PC-3 (cell line): ENCODE data around the gene DPH2. TPM values are rescaled to one million over a fixed set of nuclear protein-coding genes. Genes with fewer than 3 reads are reported as not detected.

ENCODE experiments used
- ATAC-seq: fragments of 200-7000 bp; cut with Tn5 transposase; 2 replicates; pipeline ENCODE4 v1.9.1; 2020; ENCODE audit warnings: mild to moderate bottlenecking, moderate library complexity
- BruUV-seq: library from RNA; stranded (reverse); fragments of 400-500 nt; replicated peaks from 2 replicates; lab custom pipeline; 2021; lab: Mats Ljungman, UMichigan
- CTCF ChIA-PET: fragments of 300-600 bp; sonication (Branson Sonifier 250); formaldehyde crosslinking; loops from one replicate; lab custom pipeline; 2022; ENCODE audit warnings: antibody characterized with exemption; lab: Charles Lee
- POLR2A ChIA-PET: fragments of 300-600 bp; sonication (Branson Sonifier 250); formaldehyde crosslinking; loops from one replicate; lab custom pipeline; 2022; ENCODE audit warnings: antibody characterized with exemption; ENCODE audit not compliant: unreplicated experiment; lab: Charles Lee
- DNase-seq: peaks from one replicate; pipeline ENCODE4 v3.0.0-alpha.2; 2015
- H2AFZ ChIP-seq: fragments of 300-600 bp; sonication (generic); 2 replicates; pipeline ENCODE4 v1.6.0; 2016; ENCODE audit warnings: antibody characterized with exemption, low read length
- H3F3A ChIP-seq: fragments of 300-600 bp; sonication (generic); one replicate; pipeline ENCODE4 v1.6.0; 2017; ENCODE audit warnings: antibody characterized with exemption, low read length, control low read depth, mild to moderate bottlenecking; ENCODE audit not compliant: unreplicated experiment
- H3K27ac ChIP-seq: fragments of 300-600 bp; sonication (generic); 2 replicates; pipeline ENCODE4 v1.5.1; 2016; ENCODE audit warnings: mild to moderate bottlenecking, low read length
- H3K27me3 ChIP-seq: fragments of 300-600 bp; sonication (generic); 2 replicates; pipeline ENCODE4 v1.6.1; 2016; ENCODE audit warnings: low read length, mixed read lengths
- H3K36me3 ChIP-seq: fragments of 300-600 bp; sonication (generic); 2 replicates; pipeline ENCODE4 v1.6.1; 2016; ENCODE audit warnings: low read depth, mixed run types, low read length, mixed read lengths
- H3K4me1 ChIP-seq: fragments of 300-600 bp; sonication (generic); 2 replicates; pipeline ENCODE4 v1.5.1; 2016; ENCODE audit warnings: low read length; ENCODE audit not compliant: insufficient read depth
- H3K4me2 ChIP-seq: fragments of 300-600 bp; sonication (generic); 2 replicates; pipeline ENCODE4 v1.6.0; 2016; ENCODE audit warnings: low read length
- H3K4me3 ChIP-seq: fragments of 300-600 bp; sonication (generic); 2 replicates; pipeline ENCODE4 v1.5.1; 2016; ENCODE audit warnings: mild to moderate bottlenecking, low read length, mixed read lengths
- H3K79me2 ChIP-seq: fragments of 300-600 bp; sonication (generic); 2 replicates; pipeline ENCODE4 v1.6.1; 2017; ENCODE audit warnings: low read length, mixed read lengths
- H3K9ac ChIP-seq: fragments of 300-600 bp; sonication (generic); 2 replicates; pipeline ENCODE4 v1.6.0; 2016; ENCODE audit warnings: mild to moderate bottlenecking, low read length
- H3K9me2 ChIP-seq: fragments of 300-600 bp; sonication (generic); replicated peaks from 2 replicates; pipeline ENCODE4 v1.6.1; 2016; ENCODE audit warnings: mixed run types, low read length, mixed read lengths
- H3K9me3 ChIP-seq: fragments of 300-600 bp; sonication (generic); 2 replicates; pipeline ENCODE4 v1.6.1; 2016; ENCODE audit warnings: low read length, mixed read lengths
- H4K20me1 ChIP-seq: fragments of 300-600 bp; sonication (generic); 2 replicates; pipeline ENCODE4 v1.6.1; 2016; ENCODE audit warnings: low read length, mixed read lengths
- CTCF ChIP-seq: fragments of 300-600 bp; sonication (generic); conservative IDR thresholded peaks from 2 replicates; pipeline ENCODE4 v1.5.1; 2017; ENCODE audit warnings: antibody characterized with exemption, low read depth, mild to moderate bottlenecking, low read length
- EZH2 ChIP-seq: fragments of 300-600 bp; sonication (generic); IDR thresholded peaks from one replicate; pipeline ENCODE4 v1.6.1; 2017; ENCODE audit warnings: antibody characterized with exemption, mild to moderate bottlenecking, low read length; ENCODE audit not compliant: unreplicated experiment
- EZH2phosphoT487 ChIP-seq: fragments of 300-600 bp; sonication (generic); IDR thresholded peaks from 2 replicates; pipeline ENCODE4 v1.6.1; 2018; ENCODE audit warnings: mild to moderate bottlenecking, antibody characterized with exemption, low read length, borderline replicate concordance
- intact Hi-C: fragments of 100-400 bp; cut with micrococcal nuclease; formaldehyde crosslinking; loops from 2 replicates; pipeline ENCODE4 v1.9.0; 2023
- total RNA-seq: library from RNA; depleted of rRNA; stranded (reverse); fragments of >200 nt; gene quantifications from 2 replicates; pipeline ENCODE4 v1.2.3, GENCODE V29; 2014

DPH2 gene
- total RNA-seq, 1 experiment from 2014 or later, result 46.3 TPM

- no peak overlapping the region for H3K4me2 ChIP-seq
- H3K27ac ChIP-seq, result no peak overlapping the region
- no peaks in the 10 kb centered on the region for H4K20me1 ChIP-seq
- DNase-seq, result no peak
- H3K27me3 ChIP-seq, result no peaks in the 10 kb centered on the region
- POLR2A ChIA-PET, result no interaction called here
- CTCF ChIA-PET, result no interaction called here
- no peak overlapping the region for H3K9ac ChIP-seq
- no peaks in the 10 kb centered on the region for H3K36me3 ChIP-seq
- H3K4me3 ChIP-seq, result no peak overlapping the region
- TF ChIP-seq EZH2, result no peak
- H2AFZ ChIP-seq, result no peak overlapping the region
- no TSS peak for BruUV-seq
- no peaks in the 10 kb centered on the region for H3K9me2 ChIP-seq
- no peaks in the 10 kb centered on the region for H3F3A ChIP-seq
- no peak for ATAC-seq
- intact Hi-C loops, result no loop called here
- no peaks in the 10 kb centered on the region for H3K9me3 ChIP-seq
- H3K79me2 ChIP-seq, result no peaks in the 10 kb centered on the region
- H3K4me1 ChIP-seq, result peaks cover 9% of the 10 kb centered on the region
Measured at GRCh38 chr1:44014365-44015104, 44.7 kb downstream of the DPH2 start.

- BruUV-seq, result no TSS peak
- no peaks in the 10 kb centered on the region for H3K9me3 ChIP-seq
- peaks cover 9% of the 10 kb centered on the region for H3K4me1 ChIP-seq
- no peaks in the 10 kb centered on the region for H3F3A ChIP-seq
- no peak overlapping the region for H3K9ac ChIP-seq
- H3K27ac ChIP-seq, result no peak overlapping the region
- H3K4me3 ChIP-seq, result no peak overlapping the region
- intact Hi-C loops, result no loop called here
- H3K27me3 ChIP-seq, result no peaks in the 10 kb centered on the region
- no peak overlapping the region for H2AFZ ChIP-seq
- H3K9me2 ChIP-seq, result no peaks in the 10 kb centered on the region
- ChIA-PET POLR2A (no interaction called here), CTCF (no interaction called here)
- DNase-seq (no peak), ATAC-seq (no peak; the same call in 1 of the 2 replicates)
- no peaks in the 10 kb centered on the region for H3K79me2 ChIP-seq
- H3K36me3 ChIP-seq, result no peaks in the 10 kb centered on the region
- H3K4me2 ChIP-seq, result no peak overlapping the region
- H4K20me1 ChIP-seq, result no peaks in the 10 kb centered on the region
- no peak for TF ChIP-seq CTCF
- TF ChIP-seq EZH2phosphoT487, result no peak
- no peak for TF ChIP-seq EZH2
Measured at GRCh38 chr1:44015206-44015605, 45.4 kb downstream of the DPH2 start.

GRCh38 chr1:44016041-44016889 is 46.5 kb downstream of the DPH2 start:
- Histone ChIP-seq H3K27ac (no peak overlapping the region), H2AFZ (no peak overlapping the region), H3K79me2 (no peaks in the 10 kb centered on the region), H3K4me2 (no peak overlapping the region), H3K4me1 (peaks cover 9% of the 10 kb centered on the region), H3K9me3 (no peaks in the 10 kb centered on the region), H3K36me3 (no peaks in the 10 kb centered on the region), H3F3A (no peaks in the 10 kb centered on the region), H3K9me2 (no peaks in the 10 kb centered on the region), H3K27me3 (no peaks in the 10 kb centered on the region), H3K9ac (no peak overlapping the region), H3K4me3 (no peak overlapping the region), H4K20me1 (no peaks in the 10 kb centered on the region)
- ChIA-PET CTCF (no interaction called here), POLR2A (no interaction called here)
- TF ChIP-seq CTCF, result no peak
- no peak for TF ChIP-seq EZH2
- no peak for TF ChIP-seq EZH2phosphoT487
- BruUV-seq, result no TSS peak
- ATAC-seq (no peak), DNase-seq (no peak)
- intact Hi-C loops, result no loop called here
